Cardiac fibroblast (primary cell): ENCODE measurements around the gene CCDC178.
A peak's percentile ranks its signal among the peaks of the same experiment; 100 is the strongest.

Experiments
- DNase-seq, 2 donors: peaks; one replicate each; pipeline versions ENCODE4 v3.0.0 to v3.0.0-alpha.2; 2010; ENCODE audit warnings: low read depth in 2 of 2
- H3K4me3 ChIP-seq, 2 donors: replicated peaks in 1 of 2; 1 replicate in 1 of 2; 2 replicates in 1 of 2; pipeline ENCODE4 v1.5.1; 2011; ENCODE audit warnings: low read depth in 2 of 2, low read length in 2 of 2, mild to moderate bottlenecking in 2 of 2, moderate library complexity in 1 of 2
- CTCF ChIP-seq: IDR thresholded peaks from one replicate; pipeline ENCODE4 v1.5.1; 2011; ENCODE audit warnings: low read depth, mild to moderate bottlenecking, low read length, inconsistent platforms

The CCDC178 gene

GRCh38 chr18:32998285-32998684 lies 442.2 kb downstream of the CCDC178 start:
- DNase-seq: no peak
- H3K4me3 ChIP-seq: no peak overlapping the region
- no peak for TF ChIP-seq CTCF

GRCh38 chr18:32983721-32984120 lies 456.8 kb downstream of the CCDC178 start:
- no peak for DNase-seq
- TF ChIP-seq CTCF: no peak
- H3K4me3 ChIP-seq: no peak overlapping the region

- DNase-seq: peak in 1 of 2 donors; percentile 3
- TF ChIP-seq CTCF: no peak
- no peak overlapping the region for H3K4me3 ChIP-seq
These were observed 459.6 kb downstream of the CCDC178 start for GRCh38 chr18:32980896-32981295.

GRCh38 chr18:32975501-32975900 lies 465.0 kb downstream of the CCDC178 start:
- no peak for DNase-seq
- no peak for TF ChIP-seq CTCF
- H3K4me3 ChIP-seq: no peak overlapping the region

GRCh38 chr18:32975163-32975436 lies 465.4 kb downstream of the CCDC178 start:
- no peak for DNase-seq
- H3K4me3 ChIP-seq: no peak overlapping the region
- TF ChIP-seq CTCF: no peak

GRCh38 chr18:32974421-32975162 lies 465.9 kb downstream of the CCDC178 start:
- H3K4me3 ChIP-seq: no peak overlapping the region
- TF ChIP-seq CTCF: no peak
- DNase-seq: no peak

GRCh38 chr18:32968248-32968647 lies 472.3 kb downstream of the CCDC178 start:
- no peak overlapping the region for H3K4me3 ChIP-seq
- peak in 1 of 2 donors; percentile 1 for DNase-seq
- no peak for TF ChIP-seq CTCF
